Endodermal cell (in vitro differentiated cells): Measurements from ENCODE around the gene STAP2. TPM values are rescaled to one million over a fixed set of nuclear protein-coding genes. Genes with fewer than 3 reads are reported as not detected.
A peak's percentile ranks its signal among the peaks of the same experiment; 100 is the strongest.

Source experiments
- DNase-seq: peaks from one replicate; pipeline ENCODE4 v3.0.0-alpha.2; 2017
- H3K27ac ChIP-seq: 2 replicates; pipeline ENCODE4 v1.5.1; 2013; ENCODE audit warnings: mild to moderate bottlenecking, low read depth, low read length, moderate library complexity
- H3K27me3 ChIP-seq: 2 replicates; pipeline ENCODE4 v1.6.1; 2013; ENCODE audit warnings: mild to moderate bottlenecking, low read length, moderate library complexity; ENCODE audit not compliant: insufficient read depth, control insufficient read depth, poor library complexity, severe bottlenecking
- H3K36me3 ChIP-seq: 2 replicates; pipeline ENCODE4 v1.7.0; 2013; ENCODE audit warnings: mild to moderate bottlenecking, low read length, moderate library complexity; ENCODE audit not compliant: control insufficient read depth, insufficient read depth
- H3K4me1 ChIP-seq: one replicate; pipeline ENCODE4 v1.7.0; 2013; ENCODE audit warnings: low read length; ENCODE audit not compliant: control insufficient read depth, insufficient read depth
- H3K4me3 ChIP-seq: 2 replicates; pipeline ENCODE4 v1.5.1; 2013; ENCODE audit warnings: mild to moderate bottlenecking, low read length, moderate library complexity
- H3K9ac ChIP-seq: 2 replicates; pipeline ENCODE4 v1.6.1; 2013; ENCODE audit warnings: mild to moderate bottlenecking, low read length, moderate library complexity; ENCODE audit not compliant: poor library complexity, severe bottlenecking; ENCODE audit errors: extremely low read depth
- H3K9me3 ChIP-seq: 2 replicates; pipeline ENCODE4 v1.6.1; 2013; ENCODE audit warnings: mild to moderate bottlenecking, low read length, moderate library complexity; ENCODE audit not compliant: control insufficient read depth
- H3K27ac Mint-ChIP-seq: 2 replicates; pipeline ENCODE4 v1.8.0; 2020; ENCODE audit warnings: mixed read lengths
- H3K27me3 Mint-ChIP-seq: 2 replicates; pipeline ENCODE4 v1.8.0; 2021; ENCODE audit warnings: mild to moderate bottlenecking, mixed read lengths; ENCODE audit not compliant: insufficient read depth
- H3K36me3 Mint-ChIP-seq: 2 replicates; pipeline ENCODE4 v1.8.0; 2020; ENCODE audit warnings: low read depth, mixed read lengths
- H3K4me1 Mint-ChIP-seq: 2 replicates; pipeline ENCODE4 v1.8.0; 2020; ENCODE audit warnings: mixed read lengths
- H3K4me3 Mint-ChIP-seq: 2 replicates; pipeline ENCODE4 v1.8.0; 2020; ENCODE audit warnings: mild to moderate bottlenecking, moderate library complexity, mixed read lengths
- H3K9me3 Mint-ChIP-seq: 2 replicates; pipeline ENCODE4 v1.8.0; 2020; ENCODE audit warnings: mild to moderate bottlenecking, mixed read lengths
- CTCF ChIP-seq: fragments of 200-600 bp; sonication (generic); conservative IDR thresholded peaks from 2 replicates; pipeline ENCODE4 v1.5.0; 2021; ENCODE audit warnings: antibody characterized with exemption, mild to moderate bottlenecking
- WGBS, 2 experiments: methylation state at CpG; one replicate each; pipeline versions ENCODE4 v1.1.5 to v1.1.7; 2013; ENCODE audit warnings: missing lambda C conversion rate in 2 of 2, mixed read lengths in 1 of 2; ENCODE audit not compliant: insufficient coverage in 1 of 2, insufficient read length in 1 of 2; 5-methylcytosine and 5-hydroxymethylcytosine counted together
- total RNA-seq, 2 donors: library from RNA; stranded (reverse); fragmentation: NEBNext Ultra II Directional in 1 of 2; extraction: Animal tissue kit (Norgen Biotek cat#: 25700) in 1 of 2; gene quantifications; 2 replicates in 1 of 2; 3 replicates in 1 of 2; pipeline ENCODE4 v1.2.1, GENCODE V29; 2021

STAP2 gene
- total RNA-seq, 2 donors from 2014 or later, result 12.7 to 13.3 TPM

GRCh38 chr19:4372165-4373012 is 33.8 kb upstream of the STAP2 start:
- no peaks in the 10 kb centered on the region for H3K9me3 ChIP-seq
- H3K27me3 ChIP-seq, result no peaks in the 10 kb centered on the region
- Mint-ChIP-seq H3K4me1 (peaks cover 33% of the 10 kb centered on the region), H3K27ac (no peak overlapping the region), H3K36me3 (peaks cover 4% of the 10 kb centered on the region), H3K27me3 (no peaks in the 10 kb centered on the region), H3K9me3 (no peaks in the 10 kb centered on the region), H3K4me3 (no peak overlapping the region)
- no peak overlapping the region for H3K27ac ChIP-seq
- 89 to 92% methylated on average over 17 to 22 of the region's 22 CpGs for WGBS, 2 experiments
- H3K4me3 ChIP-seq, result no peak overlapping the region
- no peak for TF ChIP-seq CTCF
- H3K9ac ChIP-seq, result no peak overlapping the region
- H3K4me1 ChIP-seq, result peaks cover 3% of the 10 kb centered on the region
- DNase-seq, result no peak
- H3K36me3 ChIP-seq, result no peaks in the 10 kb centered on the region

- H3K4me3 ChIP-seq, result no peak overlapping the region
- Mint-ChIP-seq H3K4me3 (no peak overlapping the region), H3K9me3 (no peaks in the 10 kb centered on the region), H3K27me3 (no peaks in the 10 kb centered on the region), H3K4me1 (peaks cover 26% of the 10 kb centered on the region), H3K27ac (no peak overlapping the region), H3K36me3 (peaks cover 6% of the 10 kb centered on the region)
- peaks cover 2% of the 10 kb centered on the region for H3K36me3 ChIP-seq
- H3K9me3 ChIP-seq, result no peaks in the 10 kb centered on the region
- no peak for TF ChIP-seq CTCF
- no peak overlapping the region for H3K27ac ChIP-seq
- peaks cover 3% of the 10 kb centered on the region for H3K4me1 ChIP-seq
- H3K27me3 ChIP-seq, result no peaks in the 10 kb centered on the region
- 92 to 93% methylated on average over 28 to 31 of the region's 31 CpGs for WGBS, 2 experiments
- DNase-seq, result peak; percentile 30
- no peak overlapping the region for H3K9ac ChIP-seq
Observed at GRCh38 chr19:4371247-4372164, 32.9 kb upstream of the STAP2 start.

GRCh38 chr19:4370418-4371041 is 31.9 kb upstream of the STAP2 start:
- DNase-seq, result peak; percentile 51
- Histone ChIP-seq H3K4me3 (no peak overlapping the region), H3K9ac (no peak overlapping the region), H3K27me3 (no peaks in the 10 kb centered on the region), H3K36me3 (peaks cover 9% of the 10 kb centered on the region), H3K4me1 (peaks cover 2% of the 10 kb centered on the region), H3K9me3 (no peaks in the 10 kb centered on the region), H3K27ac (peak overlapping the region; percentile 44)
- Mint-ChIP-seq H3K27me3 (no peaks in the 10 kb centered on the region), H3K36me3 (peaks cover 6% of the 10 kb centered on the region), H3K9me3 (no peaks in the 10 kb centered on the region), H3K4me1 (peaks cover 17% of the 10 kb centered on the region), H3K4me3 (no peak overlapping the region), H3K27ac (no peak overlapping the region)
- TF ChIP-seq CTCF, result no peak
- 93% methylated on average over 8 to 15 of the region's 15 CpGs for WGBS, 2 experiments
